Measurements from ENCODE around the gene SDK1.

SDK1 gene

GRCh38 chr7:4144811-4145510 is 843.9 kb downstream of the SDK1 start:
- DNase-seq (ENCODE audit: low read depth in 1 of 2, low spot score in 1 of 2) = no peak

GRCh38 chr7:4145576-4145975 is 844.5 kb downstream of the SDK1 start:
- DNase-seq (ENCODE audit: low read depth in 1 of 2, low spot score in 1 of 2) = no peak

GRCh38 chr7:4147926-4148620 is 847.0 kb downstream of the SDK1 start:
- no peak for DNase-seq (ENCODE audit: low read depth in 1 of 2, low spot score in 1 of 2)

DNA sequence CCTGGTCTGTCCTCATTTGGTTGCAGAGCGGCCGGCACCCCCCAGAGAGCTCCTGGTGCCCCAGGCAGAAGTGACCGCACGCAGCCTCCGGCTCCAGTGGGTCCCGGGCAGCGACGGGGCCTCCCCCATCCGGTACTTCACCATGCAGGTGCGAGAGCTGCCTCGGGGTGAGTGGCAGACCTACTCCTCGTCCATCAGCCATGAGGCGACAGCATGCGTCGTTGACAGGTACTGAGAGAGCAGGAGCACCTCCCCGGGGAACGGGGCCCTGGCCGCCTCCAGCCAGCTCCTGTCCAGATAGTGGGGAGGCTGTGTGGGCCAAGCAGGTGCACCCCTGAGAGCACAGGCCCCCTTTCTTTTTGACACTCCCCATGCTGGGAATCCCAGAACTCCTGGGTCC is 848.2 kb downstream of the SDK1 start:
- no peak for DNase-seq (ENCODE audit: low read depth in 1 of 2, low spot score in 1 of 2)

DNA sequence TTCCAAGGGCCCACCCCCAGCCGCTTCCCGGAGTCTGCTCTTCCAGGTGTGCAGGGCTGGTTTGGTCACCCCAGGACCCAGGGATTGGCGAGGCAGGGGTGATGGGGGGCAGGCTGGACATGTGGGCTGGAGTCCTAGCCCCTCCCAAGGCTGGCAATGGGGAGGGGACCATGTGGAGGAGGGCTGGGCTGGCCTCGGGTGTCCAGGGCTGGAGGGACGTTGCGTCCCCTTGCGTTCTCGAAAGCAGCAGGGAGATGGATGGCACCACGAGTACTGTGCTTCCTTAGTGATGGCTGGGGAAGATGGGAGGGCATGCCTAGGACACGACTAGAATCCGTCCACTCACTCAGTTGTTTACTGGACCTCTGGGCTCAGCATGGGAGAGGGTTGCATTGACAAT is 848.6 kb downstream of the SDK1 start:
- no peak for DNase-seq (ENCODE audit: low read depth in 1 of 2, low spot score in 1 of 2)

DNA sequence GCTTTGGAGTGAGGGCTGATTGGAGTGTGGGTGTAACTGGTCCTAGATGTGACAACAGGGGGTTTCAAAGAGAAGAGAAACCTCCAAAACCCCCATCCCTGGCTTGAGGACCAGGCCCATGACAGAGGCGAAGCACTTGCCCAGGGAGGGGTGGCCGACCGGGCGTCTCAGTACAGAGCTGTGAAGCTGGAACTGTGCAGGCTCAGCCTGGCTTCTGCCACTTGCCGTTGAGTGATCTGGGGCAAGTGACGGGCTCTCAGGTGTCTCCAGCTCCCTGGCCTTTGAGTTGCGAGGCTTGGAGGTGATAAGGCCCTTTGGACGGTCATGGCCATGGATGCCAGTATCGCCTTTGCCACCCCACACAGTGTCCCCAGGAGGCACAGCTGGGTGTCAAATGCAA is 849.7 kb downstream of the SDK1 start:
- DNase-seq (ENCODE audit: low read depth in 1 of 2, low spot score in 1 of 2) = no peak

DNA sequence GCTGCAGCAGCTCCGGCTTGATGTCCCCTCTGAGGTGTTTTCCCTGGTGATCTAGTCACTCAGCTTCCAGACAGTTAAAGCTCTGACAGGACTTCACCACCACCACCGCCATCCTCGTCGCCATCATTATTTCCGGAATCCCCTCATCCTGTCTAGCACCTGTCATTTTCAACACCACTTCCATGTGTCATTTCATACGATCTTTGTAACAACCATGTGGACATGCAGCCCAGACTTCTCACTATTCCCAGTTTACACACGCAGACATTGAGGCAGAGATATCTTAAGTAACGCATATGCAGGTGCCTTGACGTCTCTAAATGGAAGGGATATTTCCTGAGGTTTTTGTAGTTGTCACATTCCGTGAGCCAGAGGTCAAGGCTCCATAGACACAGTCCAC is 850.5 kb downstream of the SDK1 start:
- no peak for DNase-seq (ENCODE audit: low read depth in 1 of 2, low spot score in 1 of 2)

DNA sequence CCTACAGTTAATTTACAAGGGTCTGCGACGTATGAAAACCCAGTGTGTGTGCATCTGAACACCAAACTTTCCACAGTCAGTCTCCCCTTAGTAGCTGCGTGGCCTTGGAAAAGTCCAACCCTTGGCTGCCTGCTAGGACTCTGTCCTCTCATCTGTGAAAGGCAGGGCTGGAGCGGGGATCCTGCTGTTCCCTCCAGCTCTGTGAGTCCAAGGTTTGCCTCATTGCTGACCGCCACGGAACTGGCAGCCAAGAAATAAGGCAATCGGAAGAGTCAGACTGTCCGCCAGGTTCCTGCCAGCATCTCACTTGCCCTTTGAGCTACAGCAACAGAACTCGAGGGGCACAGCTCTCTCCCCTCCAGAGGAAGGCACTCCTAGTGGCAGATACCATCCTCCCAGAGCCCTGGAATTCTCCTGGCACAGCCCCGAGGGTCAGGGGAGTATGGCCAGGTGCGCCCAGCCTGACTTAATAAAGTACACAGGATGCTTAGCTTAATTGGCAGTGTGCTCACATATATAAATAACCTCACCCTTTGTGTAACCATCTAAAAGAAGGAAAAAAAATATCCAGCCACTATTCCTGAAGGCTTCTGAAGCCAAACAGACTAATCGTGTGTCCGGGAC is 851.0 kb downstream of the SDK1 start:
- DNase-seq (ENCODE audit: low read depth in 1 of 2, low spot score in 1 of 2) = no peak

- no peak for DNase-seq (ENCODE audit: low read depth in 1 of 2, low spot score in 1 of 2)
Measured at GRCh38 chr7:4154882-4155535, 854.0 kb downstream of the SDK1 start.

GRCh38 chr7:4156190-4156589 is 855.1 kb downstream of the SDK1 start:
- DNase-seq (ENCODE audit: low read depth in 1 of 2, low spot score in 1 of 2) = no peak

GRCh38 chr7:4157651-4158050 is 856.6 kb downstream of the SDK1 start:
- no peak for DNase-seq (ENCODE audit: low read depth in 1 of 2, low spot score in 1 of 2)

GRCh38 chr7:4158441-4159153 is 857.5 kb downstream of the SDK1 start:
- DNase-seq (ENCODE audit: low read depth in 1 of 2, low spot score in 1 of 2) = no peak

GRCh38 chr7:4159154-4159501 is 858.1 kb downstream of the SDK1 start:
- DNase-seq (ENCODE audit: low read depth in 1 of 2, low spot score in 1 of 2) = no peak

- no peak for DNase-seq (ENCODE audit: low read depth in 1 of 2, low spot score in 1 of 2)
Measured at GRCh38 chr7:4159761-4160554, 858.9 kb downstream of the SDK1 start.

DNA sequence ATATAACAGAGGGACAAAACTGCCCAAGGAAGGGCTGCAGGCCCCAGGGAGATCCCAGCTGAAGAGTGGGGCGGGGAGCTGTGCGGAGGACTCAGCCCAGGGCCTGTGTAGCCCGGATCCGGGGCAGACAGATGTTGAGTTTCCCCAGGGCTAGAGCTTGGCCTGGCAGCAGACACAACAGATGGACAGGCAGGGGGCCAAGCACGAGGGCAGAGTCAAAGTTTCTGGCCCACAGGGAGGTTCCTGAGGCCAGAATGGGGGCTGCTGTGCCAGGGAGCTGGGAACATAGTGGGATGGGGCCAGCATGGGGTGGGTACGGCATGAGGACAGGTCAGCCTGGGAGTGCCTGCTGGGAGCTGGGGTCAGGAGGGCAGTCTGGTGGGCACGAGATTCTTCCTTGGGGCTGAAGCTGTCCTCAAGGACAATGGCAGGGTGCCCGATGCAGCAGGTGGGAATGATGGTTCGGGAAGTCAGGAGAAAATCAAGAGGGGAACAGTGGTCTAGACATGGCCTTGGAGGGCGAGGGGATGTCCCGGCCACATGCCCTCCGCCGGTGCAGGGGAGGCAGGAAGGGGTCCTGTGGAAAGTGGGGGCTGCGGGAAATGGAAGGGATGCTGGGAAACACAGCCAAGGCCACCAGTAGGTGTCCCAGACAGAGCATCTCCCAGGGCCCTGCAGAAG is 862.0 kb downstream of the SDK1 start:
- no peak for DNase-seq (ENCODE audit: low read depth in 1 of 2, low spot score in 1 of 2)

DNA sequence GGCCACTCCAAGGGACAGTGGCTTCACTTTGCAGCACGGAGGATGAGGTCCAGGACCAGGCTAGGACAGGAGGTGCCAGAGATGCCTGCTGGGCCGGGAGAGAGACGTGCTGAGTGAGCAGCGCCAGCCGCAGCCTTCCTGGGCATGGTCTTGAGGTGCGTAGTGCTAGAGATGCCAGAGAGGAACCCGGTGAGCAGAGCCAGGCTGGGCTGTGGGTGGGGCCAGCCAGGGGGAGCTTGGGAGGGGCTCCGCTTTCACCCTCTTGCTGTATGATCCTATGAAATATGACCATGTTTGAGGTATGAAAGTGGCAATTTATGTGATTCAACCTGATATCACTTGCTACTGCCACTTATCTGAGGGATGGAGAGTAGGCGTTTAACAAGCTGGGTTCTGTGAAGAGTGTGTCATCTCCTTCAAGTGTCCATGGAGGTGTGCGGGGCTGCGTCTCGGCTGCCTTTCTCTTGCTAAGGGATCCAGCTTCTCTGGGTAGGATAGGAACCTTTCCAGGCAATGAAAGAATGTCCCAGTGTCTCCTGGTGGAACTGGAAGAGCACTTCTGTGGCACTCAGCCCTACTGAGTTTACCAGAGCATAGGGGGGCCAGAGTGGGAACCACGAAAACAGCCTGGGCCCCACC is 862.6 kb downstream of the SDK1 start:
- DNase-seq (ENCODE audit: low read depth in 1 of 2, low spot score in 1 of 2) = no peak

DNA sequence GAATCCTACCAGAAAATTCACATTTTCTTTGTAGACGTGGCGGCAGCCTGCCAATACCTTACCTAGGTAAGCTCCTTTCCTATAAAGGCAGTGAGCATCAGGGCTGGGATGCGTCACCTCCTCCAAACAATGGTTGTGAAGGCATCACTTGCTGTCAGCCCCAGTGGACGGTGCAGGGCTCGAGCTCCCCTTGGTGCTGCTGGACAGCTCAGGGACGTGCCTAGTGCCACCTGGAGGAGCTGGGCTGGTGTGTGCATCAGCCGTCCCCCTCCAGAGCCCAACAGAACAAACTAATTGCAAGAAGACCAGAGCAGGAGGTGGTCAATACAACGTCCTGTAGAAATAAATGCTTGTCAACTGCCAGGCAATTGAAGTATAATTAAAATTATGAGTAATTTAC is 863.5 kb downstream of the SDK1 start:
- no peak for DNase-seq (ENCODE audit: low read depth in 1 of 2, low spot score in 1 of 2)

DNA sequence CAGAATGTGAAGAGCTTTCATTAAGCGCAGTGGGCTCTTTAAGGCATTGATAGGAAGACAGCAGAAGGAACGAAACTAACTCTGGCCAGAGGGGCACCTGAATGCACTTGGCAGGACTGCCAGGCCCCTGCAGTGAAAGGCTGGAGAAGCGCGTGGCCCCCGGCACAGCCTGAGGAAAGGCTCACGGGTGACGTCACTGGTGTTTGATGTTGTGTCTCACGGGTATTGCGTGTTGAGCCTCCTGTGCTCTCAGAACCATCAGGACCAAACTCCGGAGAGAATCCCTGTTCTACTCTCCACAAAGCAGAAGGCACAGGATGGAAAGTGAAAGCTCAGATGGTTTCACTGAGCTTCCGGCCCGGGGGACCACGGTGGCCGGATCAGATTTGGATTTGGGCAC is 865.3 kb downstream of the SDK1 start:
- DNase-seq (ENCODE audit: low read depth in 1 of 2, low spot score in 1 of 2) = no peak

DNA sequence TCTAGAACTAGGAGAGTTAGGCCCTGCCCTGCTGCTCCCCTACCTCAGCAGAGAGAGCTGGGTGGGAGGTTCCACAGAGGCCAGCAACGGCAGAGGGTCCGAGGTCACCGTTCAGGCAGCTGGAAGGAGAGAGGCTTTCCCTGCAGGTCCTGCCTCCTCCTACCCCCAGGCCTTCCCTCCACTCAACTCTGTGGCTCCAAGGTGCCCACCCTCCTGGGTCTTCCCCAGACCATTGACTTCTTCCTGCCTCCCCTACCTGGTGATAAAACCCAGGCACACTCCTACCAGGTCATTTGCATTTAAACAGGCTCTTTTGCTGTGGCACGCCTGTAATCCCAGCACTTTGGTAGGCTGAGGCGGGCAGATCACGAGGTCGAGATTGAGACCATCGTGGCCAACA is 865.8 kb downstream of the SDK1 start:
- no peak for DNase-seq (ENCODE audit: low read depth in 1 of 2, low spot score in 1 of 2)

Data from activated CD4-positive, alpha-beta T cell treated with anti-CD3 and anti-CD28 coated beads, Interleukin-2, amount 50 U/mL, for 24 hours (primary cell).